Measurements from ENCODE around the gene AMHR2.
"Not testable (repeated sequence)": the region's sequence is repeated elsewhere in the genome, so short reads cannot be mapped to it uniquely, and the experiment has no call there.

The AMHR2 gene

DNA sequence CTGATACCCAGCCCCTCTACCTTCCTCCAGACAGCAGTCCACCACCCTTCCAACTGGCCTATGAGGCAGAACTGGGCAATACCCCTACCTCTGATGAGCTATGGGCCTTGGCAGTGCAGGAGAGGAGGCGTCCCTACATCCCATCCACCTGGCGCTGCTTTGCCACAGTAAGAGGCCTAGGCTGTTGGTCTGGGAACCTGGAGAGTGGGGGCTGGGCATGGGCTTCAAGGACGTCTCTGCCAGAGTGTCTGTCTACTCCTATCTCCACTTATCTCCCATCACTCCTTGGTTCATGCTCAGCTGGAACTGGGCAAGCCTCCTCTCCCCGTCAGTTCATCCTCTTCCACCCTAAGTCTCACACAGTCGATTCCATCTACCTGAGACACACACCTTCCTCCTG lies 6.5 kb downstream of the AMHR2 start:
- no peak for TF ChIP-seq CTCF (IDR thresholded peaks at IDR 0.05; ENCODE audit: insufficient read depth, low read depth, low read length, missing control alignments)
- DNase-seq (ENCODE audit: low read depth) = no peak
- no peak overlapping the region for H3K4me3 ChIP-seq (ENCODE audit: low read length)

GRCh38 chr12:53431187-53431586 lies 7.5 kb downstream of the AMHR2 start:
- H3K4me3 ChIP-seq (ENCODE audit: low read length) = no peak overlapping the region
- no peak for TF ChIP-seq CTCF (IDR thresholded peaks at IDR 0.05; ENCODE audit: insufficient read depth, low read depth, low read length, missing control alignments)
- peak; percentile 66 for DNase-seq (ENCODE audit: low read depth)

DNA sequence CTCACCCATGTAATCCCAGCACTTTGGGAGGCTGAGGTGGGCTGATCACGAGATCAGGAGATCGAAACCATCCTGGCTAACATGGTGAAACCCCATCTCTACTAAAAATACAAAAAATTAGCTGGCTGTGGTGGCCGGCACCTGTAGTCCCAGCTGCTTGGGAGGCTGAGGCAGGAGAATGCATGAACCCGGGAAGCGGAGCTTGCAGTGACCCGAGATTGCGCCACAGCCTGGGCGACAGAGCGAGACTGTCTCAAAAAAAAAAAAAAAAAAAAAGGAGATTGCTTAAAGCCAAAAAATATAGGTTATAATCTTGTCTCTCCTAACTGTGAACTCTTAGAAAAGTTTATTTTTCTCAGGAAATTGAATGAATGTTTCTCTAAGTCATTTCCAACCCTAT lies 11.7 kb downstream of the AMHR2 start:
- not testable (repeated sequence) for DNase-seq (ENCODE audit: low read depth); H3K4me3 ChIP-seq (ENCODE audit: low read length)

GRCh38 chr12:53439582-53439981 lies 15.9 kb downstream of the AMHR2 start:
- DNase-seq (ENCODE audit: low read depth); H3K4me3 ChIP-seq (ENCODE audit: low read length): not testable (repeated sequence)

- TF ChIP-seq CTCF (IDR thresholded peaks at IDR 0.05; ENCODE audit: insufficient read depth, low read depth, low read length, missing control alignments) = no peak
- peak within 1 kb of the TSS; percentile 99 for H3K4me3 ChIP-seq (ENCODE audit: low read length)
- peak; percentile 100 for DNase-seq (ENCODE audit: low read depth)
Measured at GRCh38 chr12:53441040-53441833, 17.6 kb downstream of the AMHR2 start, which contains the start of gene PRR13. Gene PRR13, plus strand, starts transcription at chr12:53441734. Its CDS starts 981 bp downstream, at chr12:53442715.

DNA sequence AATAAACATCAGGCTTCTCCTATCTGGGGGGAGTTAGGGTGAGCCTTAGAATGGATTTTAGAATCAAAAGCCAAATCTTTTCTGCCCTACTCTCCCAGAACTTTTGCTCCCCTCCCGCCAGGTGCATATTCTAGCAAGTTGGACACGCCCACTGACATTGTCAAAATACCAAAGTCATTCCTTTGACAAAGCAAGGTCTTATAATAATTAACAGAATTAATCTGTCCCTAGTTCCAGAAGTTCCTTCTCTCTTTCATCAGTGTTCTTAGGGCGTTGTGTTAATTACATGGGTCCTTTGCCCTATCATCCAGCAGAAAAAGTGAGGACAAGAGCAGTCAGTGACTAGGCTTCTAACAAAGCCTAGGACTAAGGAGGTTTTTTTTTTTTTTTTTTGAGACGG lies 20.3 kb downstream of the AMHR2 start:
- no peak for TF ChIP-seq CTCF (IDR thresholded peaks at IDR 0.05; ENCODE audit: insufficient read depth, low read depth, low read length, missing control alignments)

DNA sequence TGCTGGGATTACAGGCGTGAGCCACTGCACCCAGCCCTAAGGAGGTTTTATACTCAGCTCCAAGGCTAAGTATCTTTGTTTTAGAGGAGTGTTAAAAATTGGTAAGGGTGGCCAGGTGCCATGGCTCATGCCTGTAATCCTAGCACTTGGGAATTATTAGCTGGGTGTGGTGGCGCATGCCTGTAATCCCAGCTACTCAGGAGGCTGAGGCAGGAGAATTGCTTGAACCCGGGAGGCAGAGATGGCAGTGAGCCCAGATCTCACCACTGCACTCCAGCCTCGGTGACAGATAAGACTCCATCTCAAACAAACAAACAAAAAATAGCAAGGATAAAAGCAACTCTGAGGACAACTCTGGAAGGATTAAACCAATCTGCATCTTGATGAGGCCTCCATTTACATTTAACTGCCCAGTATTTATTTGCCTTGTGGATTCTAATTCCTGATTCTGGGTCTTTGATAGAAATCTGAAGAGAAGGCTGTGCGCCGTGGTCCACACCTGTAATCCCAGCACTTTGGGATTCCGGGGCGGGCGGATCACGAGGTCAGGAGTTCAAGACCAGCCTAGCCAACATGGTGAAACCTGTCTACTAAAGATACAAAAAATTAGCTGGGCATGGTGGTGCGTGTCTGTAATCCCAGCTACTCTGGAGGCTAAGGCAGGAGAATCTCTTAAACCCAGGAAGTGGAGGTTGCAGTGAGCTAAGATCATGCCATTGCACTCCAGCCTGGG lies 21.1 kb downstream of the AMHR2 start:
- DNase-seq (ENCODE audit: low read depth); H3K4me3 ChIP-seq (ENCODE audit: low read length): not testable (repeated sequence)

More for the DNA sequence above, 20.3 kb downstream of the AMHR2 start:
- DNase-seq (ENCODE audit: low read depth) = no peak
- no peak overlapping the region for H3K4me3 ChIP-seq (ENCODE audit: low read length)

DNA sequence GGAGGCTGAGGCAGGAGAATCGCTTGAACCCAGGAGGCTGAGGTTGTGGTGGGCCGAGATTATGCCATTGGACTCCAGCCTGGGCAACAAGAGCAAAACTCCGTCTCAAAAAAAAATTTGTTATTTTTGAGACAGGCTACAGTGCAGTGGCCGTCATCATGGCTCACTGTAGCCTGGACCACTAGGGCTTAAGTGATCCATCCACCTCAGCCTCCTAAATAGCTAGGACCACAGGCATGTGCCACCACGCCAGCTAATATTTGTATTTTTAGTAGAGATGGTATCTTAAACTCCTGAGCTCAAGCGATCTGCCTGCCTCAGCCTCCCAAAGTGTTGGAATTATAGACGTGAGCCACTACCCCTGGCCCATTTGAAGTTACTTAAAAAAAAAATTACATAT lies 27.3 kb downstream of the AMHR2 start:
- no peak for TF ChIP-seq CTCF (IDR thresholded peaks at IDR 0.05; ENCODE audit: insufficient read depth, low read depth, low read length, missing control alignments)
- no peak overlapping the region for H3K4me3 ChIP-seq (ENCODE audit: low read length)
- DNase-seq (ENCODE audit: low read depth) = no peak
